HG02973 (cell line): ENCODE measurements around the gene CCR5.

Source experiments
- ATAC-seq: cut with Tn5 transposase; IDR thresholded peaks from one replicate; pipeline ENCODE4 v1.9.1; 2021; ENCODE audit warnings: moderate library complexity; ENCODE audit not compliant: unreplicated experiment

Gene CCR5

DNA sequence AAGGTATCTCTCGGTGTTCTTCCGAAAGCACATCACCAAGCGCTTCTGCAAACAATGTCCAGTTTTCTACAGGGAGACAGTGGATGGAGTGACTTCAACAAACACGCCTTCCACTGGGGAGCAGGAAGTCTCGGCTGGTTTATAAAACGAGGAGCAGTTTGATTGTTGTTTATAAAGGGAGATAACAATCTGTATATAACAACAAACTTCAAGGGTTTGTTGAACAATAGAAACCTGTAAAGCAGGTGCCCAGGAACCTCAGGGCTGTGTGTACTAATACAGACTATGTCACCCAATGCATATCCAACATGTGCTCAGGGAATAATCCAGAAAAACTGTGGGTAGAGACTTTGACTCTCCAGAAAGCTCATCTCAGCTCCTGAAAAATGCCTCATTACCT is 12.3 kb upstream of the CCR5 start:
- no peak for ATAC-seq

- ATAC-seq = peak; percentile 62
Measured at GRCh38 chr3:46359733-46360493, 10.8 kb upstream of the CCR5 start.

GRCh38 chr3:46360907-46361306 is 9.8 kb upstream of the CCR5 start:
- ATAC-seq = no peak

DNA sequence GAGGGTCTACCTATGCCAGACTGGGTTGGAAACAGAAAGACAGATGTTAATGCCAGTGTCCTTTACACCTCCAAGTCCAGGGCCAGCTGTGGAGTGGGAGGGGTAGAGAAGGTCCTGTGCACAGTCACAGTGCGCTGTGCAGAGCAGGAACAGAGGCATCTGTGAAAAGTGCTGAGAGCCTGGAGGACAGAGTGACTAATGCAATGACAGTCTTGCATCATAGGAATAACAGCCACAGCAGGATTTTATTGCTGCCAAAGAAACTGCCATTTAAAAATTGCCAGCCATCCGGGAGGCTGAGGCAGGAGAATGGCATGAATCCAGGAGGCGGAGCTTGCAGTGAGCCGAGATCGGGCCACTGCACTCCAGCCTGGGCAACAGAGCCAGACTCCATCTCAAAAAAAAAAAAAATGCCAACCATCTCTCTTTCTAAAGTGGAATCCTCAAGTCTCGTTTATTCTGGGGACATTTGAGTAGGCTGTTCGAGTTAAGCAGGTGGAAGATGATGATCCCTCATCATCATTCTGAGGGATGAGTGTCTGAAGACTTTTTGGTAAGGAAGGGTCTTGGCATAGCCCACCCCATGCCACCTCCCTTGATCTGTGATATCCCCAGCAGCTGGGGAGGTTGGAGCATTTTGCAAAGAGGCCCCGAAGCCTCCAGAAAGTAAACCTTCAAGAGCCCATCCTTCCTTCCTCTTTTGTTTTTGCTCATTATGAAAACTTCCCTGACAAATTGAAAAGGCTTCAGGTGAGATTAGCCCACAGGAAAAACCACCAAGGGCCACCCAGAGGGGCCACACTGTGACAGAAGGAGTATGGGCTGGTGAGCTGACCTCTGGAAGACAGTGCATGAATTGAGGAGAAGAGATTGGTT is 9.1 kb upstream of the CCR5 start:
- no peak for ATAC-seq

DNA sequence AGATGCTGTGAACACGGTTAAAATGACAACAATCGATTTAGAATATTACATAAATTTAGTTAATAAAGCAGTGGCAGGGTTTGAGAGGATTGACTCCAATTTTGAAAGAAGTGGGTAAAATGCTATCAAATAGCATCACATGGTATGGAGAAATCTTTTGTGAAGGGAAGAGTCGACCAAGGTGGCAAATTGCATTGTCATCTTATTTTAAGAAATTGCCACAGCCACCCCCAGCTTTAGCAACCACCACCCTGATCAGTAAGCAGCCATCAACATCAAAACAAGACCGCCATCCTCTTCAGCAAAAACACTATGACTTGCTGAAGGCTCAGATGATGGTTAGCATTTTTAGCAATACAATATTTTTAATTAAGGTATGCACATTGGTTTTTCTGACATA is 5.7 kb upstream of the CCR5 start:
- no peak for ATAC-seq

DNA sequence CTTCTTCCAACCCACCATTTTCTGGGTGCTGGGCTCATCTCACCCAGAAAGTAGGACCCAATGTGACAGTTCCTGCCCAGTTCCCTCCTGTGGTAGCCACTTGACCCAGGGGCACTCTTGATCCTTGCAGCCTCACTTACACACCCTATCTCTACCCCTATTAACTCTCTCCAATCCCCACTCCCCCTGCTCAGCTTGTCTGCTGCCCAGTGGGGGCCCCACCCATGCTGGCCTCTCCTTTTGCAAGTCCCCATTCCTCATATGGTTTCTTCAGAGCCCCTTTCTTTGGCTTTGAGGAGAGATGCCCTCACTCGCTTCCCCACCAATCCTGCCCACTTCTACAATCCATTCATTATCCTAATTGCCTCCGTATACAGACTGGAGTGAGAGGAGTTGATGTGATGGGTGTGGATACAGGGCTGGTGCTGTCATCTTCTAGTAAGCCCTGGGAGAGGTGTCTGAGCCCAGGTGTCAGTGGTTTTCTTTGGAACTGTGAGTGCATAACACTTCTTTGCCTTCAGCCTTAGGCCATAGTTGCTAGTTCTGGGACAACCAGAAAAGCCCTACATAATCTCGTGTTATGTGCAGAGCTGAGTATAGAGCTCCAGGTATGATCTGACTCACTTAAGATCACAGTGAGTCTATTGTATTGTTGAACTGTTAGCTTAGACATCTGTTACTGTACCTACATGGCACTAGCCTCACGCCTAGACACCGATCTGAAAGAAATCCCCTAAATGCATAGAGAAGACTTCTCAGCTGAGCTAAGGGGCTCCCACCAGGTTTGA is 4.8 kb upstream of the CCR5 start:
- no peak for ATAC-seq

- ATAC-seq = no peak
Measured at GRCh38 chr3:46367811-46368210, 2.9 kb upstream of the CCR5 start.

DNA sequence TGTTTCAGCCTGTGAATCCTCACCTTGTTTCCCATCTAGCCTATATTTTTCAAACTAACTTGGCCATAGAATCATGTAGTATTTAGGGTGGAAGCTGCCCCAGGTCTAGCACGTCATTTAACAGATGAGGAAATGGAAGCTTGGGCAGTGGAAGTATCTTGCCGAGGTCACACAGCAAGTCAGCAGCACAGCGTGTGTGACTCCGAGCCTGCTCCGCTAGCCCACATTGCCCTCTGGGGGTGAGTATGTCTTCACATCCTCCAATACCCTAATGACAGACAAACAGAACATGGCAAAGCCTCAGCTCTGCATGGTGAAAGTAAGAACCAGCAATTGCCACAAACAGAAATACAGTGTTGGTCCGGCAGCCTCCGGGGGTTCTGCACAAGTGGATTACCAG is 2.2 kb upstream of the CCR5 start:
- ATAC-seq = no peak

GRCh38 chr3:46369151-46369550 is 1.6 kb upstream of the CCR5 start:
- ATAC-seq = no peak

GRCh38 chr3:46369675-46370132 is 1.0 kb upstream of the CCR5 start:
- ATAC-seq = peak; percentile 79

- no peak for ATAC-seq
Measured at GRCh38 chr3:46371519-46372340, 984 bp downstream of the CCR5 start.

GRCh38 chr3:46372492-46373359 is 2.0 kb downstream of the CCR5 start:
- ATAC-seq = no peak

GRCh38 chr3:46374755-46375154 is 4.0 kb downstream of the CCR5 start:
- ATAC-seq = no peak

DNA sequence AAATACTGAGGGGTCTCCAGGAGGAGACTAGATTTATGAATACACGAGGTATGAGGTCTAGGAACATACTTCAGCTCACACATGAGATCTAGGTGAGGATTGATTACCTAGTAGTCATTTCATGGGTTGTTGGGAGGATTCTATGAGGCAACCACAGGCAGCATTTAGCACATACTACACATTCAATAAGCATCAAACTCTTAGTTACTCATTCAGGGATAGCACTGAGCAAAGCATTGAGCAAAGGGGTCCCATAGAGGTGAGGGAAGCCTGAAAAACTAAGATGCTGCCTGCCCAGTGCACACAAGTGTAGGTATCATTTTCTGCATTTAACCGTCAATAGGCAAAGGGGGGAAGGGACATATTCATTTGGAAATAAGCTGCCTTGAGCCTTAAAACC is 4.5 kb downstream of the CCR5 start:
- no peak for ATAC-seq

DNA sequence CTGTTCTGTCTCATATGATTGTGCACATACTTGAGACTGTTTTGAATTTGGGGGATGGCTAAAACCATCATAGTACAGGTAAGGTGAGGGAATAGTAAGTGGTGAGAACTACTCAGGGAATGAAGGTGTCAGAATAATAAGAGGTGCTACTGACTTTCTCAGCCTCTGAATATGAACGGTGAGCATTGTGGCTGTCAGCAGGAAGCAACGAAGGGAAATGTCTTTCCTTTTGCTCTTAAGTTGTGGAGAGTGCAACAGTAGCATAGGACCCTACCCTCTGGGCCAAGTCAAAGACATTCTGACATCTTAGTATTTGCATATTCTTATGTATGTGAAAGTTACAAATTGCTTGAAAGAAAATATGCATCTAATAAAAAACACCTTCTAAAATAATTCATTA is 5.1 kb downstream of the CCR5 start:
- no peak for ATAC-seq

DNA sequence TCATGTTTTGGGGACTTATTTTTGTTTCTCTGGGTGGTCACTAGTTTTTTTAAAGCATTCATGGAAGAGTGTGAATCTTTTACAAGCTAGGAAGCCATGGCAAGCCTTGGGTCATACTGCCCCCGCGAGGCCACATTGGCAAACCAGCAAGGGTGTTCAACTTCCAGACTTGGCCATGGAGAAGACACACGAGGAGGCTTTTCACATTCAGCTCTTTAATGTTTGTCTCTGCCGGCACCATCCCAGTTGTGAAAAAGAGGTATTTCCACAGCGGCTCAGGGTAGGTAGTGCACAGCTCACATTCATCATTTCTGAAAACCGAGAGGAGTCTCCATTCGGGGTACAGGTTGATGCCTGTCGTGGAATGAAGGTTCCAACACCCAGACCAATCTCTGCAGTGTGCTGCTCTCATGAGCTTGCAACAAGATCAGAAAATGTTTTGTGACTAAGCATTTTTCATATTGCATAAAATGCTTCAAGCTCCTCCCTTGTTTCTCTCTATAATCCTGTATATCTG is 7.7 kb downstream of the CCR5 start:
- no peak for ATAC-seq

DNA sequence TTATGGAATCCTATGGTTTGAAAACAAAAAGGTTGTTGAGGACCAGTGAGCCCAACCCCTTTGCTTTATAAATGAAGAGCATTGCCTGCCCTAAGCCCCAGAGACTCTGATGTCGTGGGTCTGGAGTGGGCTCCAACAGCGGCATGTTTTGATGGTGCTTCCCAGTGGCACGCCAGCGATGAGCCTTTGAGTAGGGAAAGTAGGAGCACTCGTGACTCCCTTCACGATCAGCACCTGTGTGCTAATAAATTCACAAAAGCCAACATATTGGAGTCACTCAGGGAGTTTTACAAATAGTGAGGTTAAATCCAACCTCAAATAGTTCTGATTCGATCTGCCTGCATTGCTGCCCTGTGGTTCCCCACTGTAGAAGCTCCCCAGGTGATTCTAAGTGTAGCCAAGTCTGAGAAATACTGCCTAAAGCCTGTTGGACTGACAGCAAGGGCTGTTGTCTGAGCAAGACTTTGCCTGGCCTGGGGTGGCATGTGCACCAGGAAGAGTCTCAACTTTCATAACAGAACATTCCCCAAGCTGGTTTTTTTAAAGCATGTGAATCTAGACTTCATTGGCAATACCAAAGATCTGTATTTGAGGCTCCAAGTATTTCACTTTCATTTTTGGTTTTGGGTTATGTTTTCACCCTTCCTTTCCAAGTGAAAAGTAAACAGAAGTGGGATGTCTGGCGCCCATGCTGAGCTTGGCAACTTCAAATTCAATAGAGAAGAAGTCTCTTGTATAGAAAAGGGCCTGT is 9.9 kb downstream of the CCR5 start:
- no peak for ATAC-seq

DNA sequence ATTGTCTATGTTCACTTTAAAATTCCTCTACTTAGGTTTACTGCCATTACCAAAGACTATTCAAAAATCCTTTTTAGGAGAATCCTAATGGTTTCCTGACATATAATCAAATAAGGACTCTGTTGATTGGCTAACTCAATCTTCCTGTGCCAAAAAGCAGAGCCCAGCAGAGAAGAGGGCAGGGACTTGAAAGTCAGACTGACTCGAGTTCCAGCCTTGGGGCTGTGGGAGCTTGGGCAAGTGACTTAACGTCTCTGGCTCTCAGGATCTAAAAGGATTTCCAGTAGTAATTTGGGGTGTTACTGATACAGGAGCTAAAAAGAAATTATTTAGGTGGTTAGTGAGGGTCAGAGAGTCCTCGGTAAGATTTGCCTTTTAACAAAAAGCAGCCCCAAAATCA is 10.9 kb downstream of the CCR5 start:
- ATAC-seq = no peak
